Tibial artery (tissue), 4 donors: ENCODE measurements around the gene PLD2.
A peak's percentile ranks its signal among the peaks of the same experiment; 100 is the strongest.

Experiments
- DNase-seq, 2 donors: peaks; one replicate each; pipeline ENCODE4 v3.0.0-alpha.2; 2019
- H3K27ac ChIP-seq, 2 donors: fragments of 200-600 bp; sonication (generic) in 1 of 2; 1 replicate in 1 of 2; 2 replicates in 1 of 2; pipeline ENCODE4 v1.5.1; 2018 to 2019; ENCODE audit warnings: mild to moderate bottlenecking in 1 of 2
- H3K27me3 ChIP-seq, 2 donors: fragments of 200-600 bp; sonication (generic) in 1 of 2; one replicate each; pipeline versions ENCODE4 v1.5.1 to v1.6.0; 2016 to 2019
- H3K36me3 ChIP-seq, 3 donors: fragments of 200-600 bp; sonication (generic) in 2 of 3; one replicate each; pipeline ENCODE4 v1.5.1; 2016 to 2019; ENCODE audit warnings: mild to moderate bottlenecking in 2 of 3
- H3K4me1 ChIP-seq, 4 donors: fragments of 200-600 bp; sonication (generic) in 2 of 4; 1 replicate in 3 of 4; 2 replicates in 1 of 4; pipeline ENCODE4 v1.5.1; 2016 to 2019
- H3K4me3 ChIP-seq, 2 donors: fragments of 200-600 bp; sonication (generic) in 1 of 2; 1 replicate in 1 of 2; 2 replicates in 1 of 2; pipeline ENCODE4 v1.5.1; 2018 to 2019; ENCODE audit warnings: mild to moderate bottlenecking in 2 of 2
- H3K9me3 ChIP-seq, 3 donors: fragments of 200-600 bp; sonication (generic) in 1 of 3; one replicate each; pipeline ENCODE4 v1.5.1; 2016 to 2019
- intact Hi-C: fragments of 100-400 bp; cut with DNase I; formaldehyde crosslinking; loops from one replicate; pipeline ENCODE4 v1.15.0; 2023; ENCODE audit warnings: low total_unique reads
- TF ChIP-seq, protein P1 (sequence below), 2 experiments: fragments of 200-600 bp in 1 of 2; fragments of 450-650 bp in 1 of 2; IDR thresholded peaks; one replicate each; pipeline ENCODE4 v1.5.1; 2017 to 2019; ENCODE audit warnings: antibody characterized with exemption in 2 of 2, mild to moderate bottlenecking in 1 of 2, moderate library complexity in 1 of 2

PLD2 gene

GRCh38 chr17:4788159-4788806 is 18.7 kb upstream of the PLD2 start:
- peaks cover 0 to 46% (median 31%) of the 10 kb centered on the region in 4 donors for H3K4me1 ChIP-seq
- intact Hi-C loops = loop anchor here (5.0 kb wide), 3 partner anchors 44 to 94 kb away; partner anchors contain the start of genes MED11 and MINK1
- H3K27ac ChIP-seq = no peak overlapping the region
- no peak overlapping the region for H3K4me3 ChIP-seq
- peaks cover 0 to 20% of the 10 kb centered on the region in 2 donors for H3K27me3 ChIP-seq
- H3K9me3 ChIP-seq = no peaks in the 10 kb centered on the region
- H3K36me3 ChIP-seq = no peaks in the 10 kb centered on the region
- TF ChIP-seq, protein P1, sequence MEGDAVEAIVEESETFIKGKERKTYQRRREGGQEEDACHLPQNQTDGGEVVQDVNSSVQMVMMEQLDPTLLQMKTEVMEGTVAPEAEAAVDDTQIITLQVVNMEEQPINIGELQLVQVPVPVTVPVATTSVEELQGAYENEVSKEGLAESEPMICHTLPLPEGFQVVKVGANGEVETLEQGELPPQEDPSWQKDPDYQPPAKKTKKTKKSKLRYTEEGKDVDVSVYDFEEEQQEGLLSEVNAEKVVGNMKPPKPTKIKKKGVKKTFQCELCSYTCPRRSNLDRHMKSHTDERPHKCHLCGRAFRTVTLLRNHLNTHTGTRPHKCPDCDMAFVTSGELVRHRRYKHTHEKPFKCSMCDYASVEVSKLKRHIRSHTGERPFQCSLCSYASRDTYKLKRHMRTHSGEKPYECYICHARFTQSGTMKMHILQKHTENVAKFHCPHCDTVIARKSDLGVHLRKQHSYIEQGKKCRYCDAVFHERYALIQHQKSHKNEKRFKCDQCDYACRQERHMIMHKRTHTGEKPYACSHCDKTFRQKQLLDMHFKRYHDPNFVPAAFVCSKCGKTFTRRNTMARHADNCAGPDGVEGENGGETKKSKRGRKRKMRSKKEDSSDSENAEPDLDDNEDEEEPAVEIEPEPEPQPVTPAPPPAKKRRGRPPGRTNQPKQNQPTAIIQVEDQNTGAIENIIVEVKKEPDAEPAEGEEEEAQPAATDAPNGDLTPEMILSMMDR (IDR thresholded peaks at IDR 0.05) = no peak
- no peak for DNase-seq

- intact Hi-C loops = loop anchor here (5.0 kb wide), 3 partner anchors 43 to 93 kb away; partner anchors contain the start of genes MED11 and MINK1
- Histone ChIP-seq H3K27me3 (peaks cover 0 to 13% of the 10 kb centered on the region in 2 donors), H3K36me3 (no peaks in the 10 kb centered on the region), H3K9me3 (no peaks in the 10 kb centered on the region), H3K27ac (peak within 1 kb of the TSS; percentile 86 to 89), H3K4me3 (peak within 1 kb of the TSS; percentile 66 to 73), H3K4me1 (peaks cover 0 to 46% (median 31%) of the 10 kb centered on the region in 4 donors)
- DNase-seq = no peak
- TF ChIP-seq, protein P1 (IDR thresholded peaks at IDR 0.05) = no peak
These were observed 17.9 kb upstream of the PLD2 start, which contains the start of gene GLTPD2 for GRCh38 chr17:4788807-4789700. GLTPD2 (plus strand) TSS chr17:4788964; CDS start chr17:4789012, 48 bp downstream.

- peaks cover 0 to 46% (median 31%) of the 10 kb centered on the region in 4 donors for H3K4me1 ChIP-seq
- no peak for DNase-seq
- H3K27ac ChIP-seq = peak overlapping the region; percentile 86 to 89
- H3K27me3 ChIP-seq = peaks cover 0 to 9% of the 10 kb centered on the region in 2 donors
- no peaks in the 10 kb centered on the region for H3K9me3 ChIP-seq
- intact Hi-C loops = loop anchor here (5.0 kb wide), 3 partner anchors 43 to 93 kb away; partner anchors contain the start of genes MED11 and MINK1
- TF ChIP-seq, protein P1 (IDR thresholded peaks at IDR 0.05) = no peak
- H3K36me3 ChIP-seq = no peaks in the 10 kb centered on the region
- H3K4me3 ChIP-seq = peak overlapping the region; percentile 66 to 73
These were observed 17.3 kb upstream of the PLD2 start for GRCh38 chr17:4789701-4789950.

DNA sequence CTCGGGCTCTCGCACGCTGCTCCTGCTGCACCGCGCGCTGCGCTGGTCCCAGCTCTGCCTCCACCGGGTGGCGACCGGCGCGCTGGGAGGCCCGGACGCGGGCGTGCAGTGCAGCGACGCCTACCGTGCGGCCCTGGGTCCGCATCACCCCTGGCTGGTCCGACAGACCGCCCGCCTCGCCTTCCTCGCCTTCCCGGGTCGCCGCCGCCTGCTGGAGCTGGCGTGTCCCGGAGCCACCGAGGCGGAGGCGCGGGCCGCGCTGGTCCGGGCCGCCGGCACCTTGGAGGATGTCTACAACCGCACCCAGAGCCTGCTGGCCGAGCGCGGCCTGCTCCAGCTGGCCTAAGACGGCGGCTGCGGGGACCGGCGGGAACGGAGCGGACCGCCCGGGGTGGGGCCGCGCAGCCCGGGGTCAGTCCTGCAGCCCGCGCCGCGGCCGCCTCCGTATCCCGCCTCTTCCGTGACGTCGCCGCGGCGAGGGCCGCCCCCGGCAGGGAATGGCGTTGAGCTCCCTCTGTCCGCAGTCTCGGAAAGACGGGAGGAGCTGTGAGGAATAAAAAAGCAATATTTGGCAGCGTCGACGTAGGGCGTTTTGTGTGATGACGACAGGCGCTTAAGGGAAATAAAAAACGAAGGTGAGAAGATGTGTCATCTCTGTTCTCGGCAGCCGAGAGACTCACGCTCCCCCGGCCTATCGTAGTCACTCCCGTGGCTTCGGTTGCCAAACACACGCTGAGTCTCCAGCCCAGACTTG is 16.8 kb upstream of the PLD2 start:
- peak overlapping the region; percentile 86 to 89 for H3K27ac ChIP-seq
- peak; percentile 77 to 90 for DNase-seq
- peak overlapping the region; percentile 66 to 73 for H3K4me3 ChIP-seq
- H3K9me3 ChIP-seq = no peaks in the 10 kb centered on the region
- peaks cover 0 to 8% of the 10 kb centered on the region in 2 donors for H3K27me3 ChIP-seq
- no peaks in the 10 kb centered on the region for H3K36me3 ChIP-seq
- intact Hi-C loops = loop anchor here (5.0 kb wide), 3 partner anchors 42 to 92 kb away; partner anchors contain the start of genes MED11 and MINK1
- H3K4me1 ChIP-seq = peaks cover 0 to 44% (median 30%) of the 10 kb centered on the region in 4 donors
- TF ChIP-seq, protein P1 (IDR thresholded peaks at IDR 0.05) = peak; percentile 79 to 81

DNA sequence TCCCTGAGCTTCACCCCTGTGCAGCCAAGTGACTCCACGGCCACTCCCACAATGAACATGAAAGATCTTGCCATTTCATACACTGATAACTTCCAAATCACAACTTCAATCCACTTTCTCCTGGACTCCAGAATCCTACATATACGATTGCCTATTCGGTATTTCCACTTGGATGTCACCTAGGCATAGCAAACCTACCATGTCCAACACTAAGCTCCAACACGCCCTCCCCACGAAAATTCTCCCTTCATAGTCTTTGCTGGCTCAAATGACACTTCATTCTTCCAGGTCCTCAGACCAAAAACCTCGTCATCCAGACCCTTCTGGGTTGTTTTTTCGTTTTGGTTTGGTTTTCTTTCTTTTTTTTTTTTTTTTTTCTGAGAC is 16.3 kb upstream of the PLD2 start:
- intact Hi-C loops = no loop called here
- Histone ChIP-seq H3K4me1 (peaks cover 0 to 42% (median 26%) of the 10 kb centered on the region in 4 donors), H3K4me3 (peak overlapping the region; percentile 66 to 73), H3K27ac (peak overlapping the region; percentile 86 to 89), H3K9me3 (no peaks in the 10 kb centered on the region), H3K36me3 (no peaks in the 10 kb centered on the region), H3K27me3 (peaks cover 0 to 3% of the 10 kb centered on the region in 2 donors)
- TF ChIP-seq, protein P1 (IDR thresholded peaks at IDR 0.05) = no peak
- DNase-seq = no peak
